Hippocampal formation (tissue), 2 donors: Measurements from ENCODE around the gene ZNF860.
A peak's percentile ranks its signal among the peaks of the same experiment; 100 is the strongest.
"Not testable (repeated sequence)": the region's sequence is repeated elsewhere in the genome, so short reads cannot be mapped to it uniquely, and the experiment has no call there.

Experiments
- DNase-seq, 2 donors: peaks; one replicate each; lab custom pipeline; 2025; lab: John Stamatoyannopoulos, UW

The ZNF860 gene

GRCh38 chr3:31996195-31996594 lies 14.6 kb downstream of the ZNF860 start:
- DNase-seq, result no peak

DNA sequence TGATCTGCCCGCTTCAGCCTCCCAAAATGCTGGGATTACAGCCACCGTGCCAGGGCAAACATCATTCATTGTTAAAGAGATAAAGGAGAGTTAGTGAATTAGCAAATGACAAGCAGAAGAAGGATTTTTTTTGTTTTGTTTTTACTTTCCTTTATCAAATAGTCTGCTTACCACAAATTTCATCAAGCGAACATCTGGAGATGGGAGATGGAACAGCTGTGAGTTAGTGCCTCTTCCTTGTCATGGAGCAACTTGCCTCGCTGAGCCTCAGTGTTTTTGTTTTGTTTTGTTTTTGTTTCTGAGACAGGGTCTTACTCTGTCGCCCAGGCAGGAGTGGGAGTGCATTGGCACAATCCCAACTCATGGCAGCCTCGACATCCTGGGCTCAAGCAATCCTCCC lies 15.9 kb downstream of the ZNF860 start:
- DNase-seq, result no peak

GRCh38 chr3:31999907-32000439 lies 18.4 kb downstream of the ZNF860 start:
- no peak for DNase-seq

DNA sequence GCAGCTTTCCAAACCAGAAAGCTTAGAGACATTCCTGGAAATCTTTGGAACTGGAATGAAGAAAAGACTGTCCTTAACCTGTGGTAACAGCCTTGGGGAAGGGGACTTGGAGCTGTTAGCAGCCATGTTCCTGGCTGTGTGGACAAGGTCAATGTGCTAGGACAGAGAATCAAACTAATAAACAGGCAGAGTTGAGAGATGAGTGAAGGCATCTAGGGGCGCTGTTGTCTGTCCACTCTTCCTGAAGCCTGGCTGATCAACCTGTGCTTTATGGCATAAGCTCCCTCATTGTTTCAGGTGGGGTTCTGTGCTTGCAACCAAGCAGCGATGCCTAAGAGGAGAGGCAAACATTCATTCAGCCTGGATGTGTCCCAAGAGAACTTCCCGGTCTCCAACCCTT lies 19.3 kb downstream of the ZNF860 start:
- no peak for DNase-seq

GRCh38 chr3:32002561-32003368 lies 21.2 kb downstream of the ZNF860 start:
- no peak for DNase-seq

- no peak for DNase-seq
These were observed 21.8 kb downstream of the ZNF860 start for GRCh38 chr3:32003380-32003779.

- DNase-seq, result no peak
These were observed 22.7 kb downstream of the ZNF860 start for GRCh38 chr3:32004113-32004765.

GRCh38 chr3:32009101-32009500 lies 27.6 kb downstream of the ZNF860 start:
- DNase-seq, result no peak

DNA sequence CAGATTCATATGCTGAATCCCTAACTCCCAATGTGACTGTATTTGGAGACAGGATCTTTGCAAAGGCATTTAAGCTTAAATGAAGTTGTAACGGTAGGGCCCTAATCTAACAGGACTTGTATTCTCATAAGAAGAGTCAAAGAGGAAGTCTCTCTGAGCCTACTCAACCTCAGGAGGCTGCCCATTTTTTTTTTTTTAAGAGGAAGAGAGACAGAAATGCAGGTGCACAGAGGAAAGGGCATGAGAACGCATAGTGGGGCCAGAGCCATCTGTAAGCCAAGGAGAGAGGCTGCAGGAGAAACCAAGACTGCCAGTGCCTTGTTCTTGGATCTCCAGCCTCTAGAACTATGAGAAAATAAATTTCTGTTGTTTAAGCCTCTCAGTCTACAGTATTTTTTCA lies 28.4 kb downstream of the ZNF860 start:
- DNase-seq, result no peak

DNA sequence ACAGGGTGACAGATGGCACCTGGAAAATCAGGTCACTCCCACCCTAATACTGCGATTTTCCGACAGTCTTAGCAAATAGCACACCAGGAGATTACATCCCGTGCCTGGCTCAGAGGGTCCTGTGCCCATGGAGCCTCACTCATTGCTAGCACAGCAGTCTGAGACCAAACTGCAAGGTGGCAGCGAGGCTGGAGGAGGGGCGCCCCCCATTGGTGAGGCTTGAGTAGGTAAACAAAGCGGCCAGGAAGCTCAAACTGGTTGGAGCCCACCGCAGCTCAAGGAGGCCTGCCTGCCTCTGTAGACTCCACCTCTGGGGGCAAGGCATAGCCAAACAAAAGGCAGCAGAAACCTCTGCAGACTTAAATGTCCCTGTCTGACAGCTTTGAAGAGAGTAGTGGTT lies 29.1 kb downstream of the ZNF860 start:
- DNase-seq, result not testable (repeated sequence)

DNA sequence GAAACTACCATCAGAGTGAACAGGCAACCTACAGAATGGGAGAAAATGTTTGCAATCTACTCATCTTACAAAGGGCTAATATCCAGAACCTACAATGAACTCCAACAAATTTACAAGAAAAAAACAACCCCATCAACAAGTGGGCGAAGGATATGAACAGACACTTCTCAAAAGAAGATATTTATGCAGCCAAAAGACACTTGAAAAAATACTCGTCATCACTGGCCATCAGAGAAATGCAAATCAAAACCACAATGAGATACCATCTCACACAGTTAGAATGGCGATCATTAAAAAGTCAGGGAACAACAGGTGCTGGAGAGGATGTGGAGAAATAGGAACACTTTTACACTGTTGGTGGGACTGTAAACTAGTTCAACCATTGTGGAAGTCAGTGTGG lies 34.1 kb downstream of the ZNF860 start:
- not testable (repeated sequence) for DNase-seq

DNA sequence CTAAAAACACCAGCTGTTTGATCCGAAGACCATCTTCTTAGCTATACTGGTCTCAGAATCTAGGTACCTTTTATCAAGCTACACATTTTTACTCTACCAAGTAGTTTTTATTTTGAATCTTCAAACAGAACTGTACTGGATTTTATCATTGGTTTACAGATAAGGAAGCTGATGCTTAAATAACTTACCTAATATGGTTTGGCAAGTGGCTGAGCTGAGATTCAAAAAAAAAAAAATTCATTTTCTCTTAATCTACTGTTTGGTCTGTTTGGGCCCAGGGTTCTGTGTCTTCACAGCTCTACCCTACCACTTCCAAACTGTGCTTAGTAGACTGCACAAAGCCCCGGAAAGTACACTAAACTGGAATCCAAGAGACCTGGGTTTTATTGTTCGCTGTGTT lies 35.7 kb downstream of the ZNF860 start:
- DNase-seq, result no peak

DNA sequence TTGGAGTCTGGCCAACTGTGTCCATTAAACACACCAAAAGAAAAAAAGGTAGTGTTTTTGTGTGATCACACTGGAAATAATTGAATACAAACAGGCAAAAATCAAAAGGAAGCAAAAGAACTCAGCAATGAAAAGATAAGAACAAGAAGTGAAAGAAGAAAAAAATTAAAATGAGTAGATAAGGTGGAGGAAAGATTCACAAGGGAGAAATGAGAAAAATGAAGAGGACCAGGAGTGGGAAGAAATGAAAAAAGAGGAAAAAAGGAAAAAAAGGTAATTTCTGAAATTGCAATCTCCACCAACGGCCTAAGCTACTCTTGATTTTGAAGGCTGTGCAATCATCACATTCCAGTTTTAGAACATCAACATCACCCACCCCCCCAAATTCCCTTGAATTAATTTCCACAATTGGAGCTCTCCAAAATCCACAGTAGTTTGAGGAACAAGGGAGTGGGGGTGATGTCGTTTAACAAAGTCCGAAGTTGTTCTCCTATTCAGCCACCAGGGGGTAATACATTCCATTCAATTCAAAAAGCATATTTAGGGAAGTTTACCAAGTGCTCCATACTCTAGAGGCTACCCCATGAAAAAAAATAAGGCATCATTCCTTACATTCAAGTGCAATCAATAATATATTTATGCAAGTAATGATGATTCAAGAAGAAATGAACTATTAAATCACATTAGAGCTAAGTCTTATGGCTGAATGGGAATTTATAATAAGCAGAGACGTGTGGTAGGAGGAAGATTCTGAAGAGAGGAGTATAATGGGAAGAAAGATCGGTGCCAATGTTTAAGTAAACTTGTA lies 37.4 kb downstream of the ZNF860 start:
- peak in 1 of 2 donors; percentile 66 for DNase-seq

GRCh38 chr3:32021155-32021554 lies 39.6 kb downstream of the ZNF860 start:
- DNase-seq, result no peak

GRCh38 chr3:32021748-32022147 lies 40.2 kb downstream of the ZNF860 start:
- no peak for DNase-seq

DNA sequence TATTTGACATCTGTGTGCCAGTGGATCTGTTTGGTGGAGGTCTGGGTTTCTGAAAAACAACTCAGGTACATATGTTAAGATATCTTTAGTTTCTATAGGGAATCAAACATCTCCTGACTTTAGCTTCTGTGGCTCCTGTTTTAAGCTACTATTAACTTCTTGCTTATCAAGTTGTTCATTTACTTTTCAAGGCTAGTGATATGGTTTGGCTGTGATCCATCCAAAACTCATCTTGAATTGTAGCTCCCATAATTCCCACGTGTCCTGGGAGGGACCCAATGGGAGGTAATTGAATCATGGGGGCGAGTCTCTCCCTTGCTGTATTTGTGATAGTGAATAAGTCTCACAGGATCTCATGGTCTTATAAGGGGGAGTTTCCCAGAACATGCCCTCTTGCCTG lies 41.4 kb downstream of the ZNF860 start:
- DNase-seq, result no peak

GRCh38 chr3:32026593-32026992 lies 45.0 kb downstream of the ZNF860 start:
- DNase-seq, result no peak

- no peak for DNase-seq
These were observed 56.4 kb downstream of the ZNF860 start for GRCh38 chr3:32037932-32038267.

- DNase-seq, result no peak
These were observed 59.8 kb downstream of the ZNF860 start for GRCh38 chr3:32041316-32041715.
